Kidney tubule cell (primary cell): ENCODE measurements around the gene ABCA12.
"Not testable (repeated sequence)": the region's sequence is repeated elsewhere in the genome, so short reads cannot be mapped to it uniquely, and the experiment has no call there.

Experiments
- DNase-seq: peaks from one replicate; pipeline ENCODE4 v3.0.0-alpha.2; 2018; ENCODE audit warnings: low spot score

Gene ABCA12, protein sequence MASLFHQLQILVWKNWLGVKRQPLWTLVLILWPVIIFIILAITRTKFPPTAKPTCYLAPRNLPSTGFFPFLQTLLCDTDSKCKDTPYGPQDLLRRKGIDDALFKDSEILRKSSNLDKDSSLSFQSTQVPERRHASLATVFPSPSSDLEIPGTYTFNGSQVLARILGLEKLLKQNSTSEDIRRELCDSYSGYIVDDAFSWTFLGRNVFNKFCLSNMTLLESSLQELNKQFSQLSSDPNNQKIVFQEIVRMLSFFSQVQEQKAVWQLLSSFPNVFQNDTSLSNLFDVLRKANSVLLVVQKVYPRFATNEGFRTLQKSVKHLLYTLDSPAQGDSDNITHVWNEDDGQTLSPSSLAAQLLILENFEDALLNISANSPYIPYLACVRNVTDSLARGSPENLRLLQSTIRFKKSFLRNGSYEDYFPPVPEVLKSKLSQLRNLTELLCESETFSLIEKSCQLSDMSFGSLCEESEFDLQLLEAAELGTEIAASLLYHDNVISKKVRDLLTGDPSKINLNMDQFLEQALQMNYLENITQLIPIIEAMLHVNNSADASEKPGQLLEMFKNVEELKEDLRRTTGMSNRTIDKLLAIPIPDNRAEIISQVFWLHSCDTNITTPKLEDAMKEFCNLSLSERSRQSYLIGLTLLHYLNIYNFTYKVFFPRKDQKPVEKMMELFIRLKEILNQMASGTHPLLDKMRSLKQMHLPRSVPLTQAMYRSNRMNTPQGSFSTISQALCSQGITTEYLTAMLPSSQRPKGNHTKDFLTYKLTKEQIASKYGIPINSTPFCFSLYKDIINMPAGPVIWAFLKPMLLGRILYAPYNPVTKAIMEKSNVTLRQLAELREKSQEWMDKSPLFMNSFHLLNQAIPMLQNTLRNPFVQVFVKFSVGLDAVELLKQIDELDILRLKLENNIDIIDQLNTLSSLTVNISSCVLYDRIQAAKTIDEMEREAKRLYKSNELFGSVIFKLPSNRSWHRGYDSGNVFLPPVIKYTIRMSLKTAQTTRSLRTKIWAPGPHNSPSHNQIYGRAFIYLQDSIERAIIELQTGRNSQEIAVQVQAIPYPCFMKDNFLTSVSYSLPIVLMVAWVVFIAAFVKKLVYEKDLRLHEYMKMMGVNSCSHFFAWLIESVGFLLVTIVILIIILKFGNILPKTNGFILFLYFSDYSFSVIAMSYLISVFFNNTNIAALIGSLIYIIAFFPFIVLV (N-terminal part only)

GRCh38 chr2:215138479-215138878 lies at the start of gene ABCA12:
Gene ABCA12 (minus strand): TSS chr2:215138626. CDS start chr2:215138208, 418 bp downstream.
- peak; percentile 63 for DNase-seq

DNA sequence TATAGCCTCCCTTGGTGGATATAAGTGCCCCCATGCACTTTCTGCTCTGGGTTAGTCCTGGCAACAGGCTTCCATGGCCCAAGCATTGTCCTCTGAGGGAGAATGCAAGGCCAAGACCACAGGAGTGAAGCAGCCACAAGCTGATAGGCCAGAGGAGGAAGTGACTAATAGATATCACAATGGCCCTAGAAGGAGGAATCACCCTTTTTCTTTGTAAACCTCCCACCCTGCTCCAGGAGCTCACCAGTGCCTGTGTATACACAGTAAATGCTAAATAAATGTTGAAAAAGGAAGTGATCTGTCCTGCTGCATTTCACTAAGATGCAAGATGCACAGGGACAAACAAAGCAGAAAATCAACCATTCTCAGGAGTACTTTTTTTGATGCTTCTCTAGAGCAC lies 49.7 kb upstream of the ABCA12 start:
- peak; percentile 4 for DNase-seq

- no peak for DNase-seq
These were observed 47.6 kb upstream of the ABCA12 start for GRCh38 chr2:215186021-215186420.

DNA sequence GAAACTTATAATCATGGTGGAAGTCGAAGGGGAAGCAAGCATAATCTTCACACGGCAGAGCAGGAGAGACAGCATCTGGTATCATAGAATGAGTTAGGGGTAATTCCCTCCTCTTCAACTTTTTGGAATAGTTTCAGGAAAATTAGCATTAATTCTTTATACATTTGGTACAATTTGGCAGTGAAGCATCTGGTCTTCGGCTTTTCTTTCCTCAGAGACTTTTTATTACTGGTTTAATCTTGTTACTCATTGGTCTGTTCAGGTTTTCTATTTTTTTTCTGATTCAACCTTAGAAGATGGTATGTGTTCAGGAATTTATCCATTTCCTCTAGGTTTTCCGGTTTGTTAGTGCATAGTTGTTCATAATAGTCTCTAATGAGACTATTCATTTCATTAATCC lies 39.7 kb upstream of the ABCA12 start:
- no peak for DNase-seq

- DNase-seq: no peak
These were observed 33.4 kb upstream of the ABCA12 start for GRCh38 chr2:215171796-215172195.

DNA sequence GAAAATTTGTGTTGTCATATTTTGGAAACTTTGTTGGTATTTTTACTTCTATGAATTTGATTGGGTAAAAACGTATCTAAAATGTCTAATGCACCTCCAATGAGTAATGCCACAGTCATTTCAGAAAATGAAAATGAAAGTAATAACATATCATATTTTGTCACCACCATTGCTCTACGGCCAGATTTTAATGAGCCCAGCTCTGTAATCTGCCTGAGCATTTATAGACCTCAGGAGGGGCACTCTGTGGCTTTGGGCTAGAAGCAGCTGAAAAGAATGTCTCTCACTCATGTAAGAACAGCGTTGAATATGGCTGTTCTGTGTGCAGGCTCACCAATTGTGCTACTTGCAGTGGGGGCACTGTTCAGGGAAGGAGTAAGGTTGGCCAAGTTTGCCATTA lies 32.7 kb upstream of the ABCA12 start:
- peak; percentile 3 for DNase-seq

DNA sequence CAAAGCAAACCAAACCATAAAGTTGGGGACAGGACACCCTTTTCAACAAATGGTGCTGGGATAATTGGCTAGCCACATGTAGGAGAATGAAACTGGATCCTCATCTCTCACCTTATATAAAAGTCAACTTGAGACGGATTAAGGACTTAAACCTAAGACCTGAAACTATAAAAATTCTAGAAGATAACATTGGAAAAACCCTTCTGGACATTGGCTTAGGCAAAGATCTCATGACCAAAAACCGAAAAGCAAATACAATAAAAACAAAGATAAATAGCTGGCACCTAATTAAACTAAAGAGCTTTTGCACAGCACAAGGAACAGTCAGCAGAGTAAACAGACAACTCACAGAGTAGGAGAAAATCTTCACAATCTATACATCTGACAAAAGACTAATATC lies 28.1 kb upstream of the ABCA12 start:
- not testable (repeated sequence) for DNase-seq

DNA sequence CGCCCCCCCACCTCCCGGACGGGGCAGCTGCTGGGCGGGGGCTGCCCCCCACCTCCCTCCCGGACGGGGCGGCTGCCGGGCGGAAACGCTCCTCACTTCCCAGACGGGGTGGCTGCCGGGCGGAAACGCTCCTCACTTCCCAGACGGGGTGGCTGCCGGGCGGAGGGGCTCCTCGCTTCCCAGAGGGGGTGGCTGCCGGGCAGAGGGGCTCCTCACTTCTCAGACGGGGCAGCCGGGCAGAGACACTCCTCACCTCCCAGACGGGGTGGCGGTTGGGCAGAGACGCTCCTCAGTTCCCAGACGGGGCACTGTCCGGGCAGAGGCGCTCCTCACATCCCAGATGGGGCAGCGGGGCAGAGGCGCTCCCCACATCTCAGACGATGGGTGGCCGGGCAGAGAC lies 24.9 kb upstream of the ABCA12 start:
- DNase-seq: not testable (repeated sequence)

- peak; percentile 13 for DNase-seq
These were observed 22.9 kb upstream of the ABCA12 start for GRCh38 chr2:215161301-215161829.

- DNase-seq: no peak
These were observed 21.7 kb upstream of the ABCA12 start for GRCh38 chr2:215160081-215160480.

DNA sequence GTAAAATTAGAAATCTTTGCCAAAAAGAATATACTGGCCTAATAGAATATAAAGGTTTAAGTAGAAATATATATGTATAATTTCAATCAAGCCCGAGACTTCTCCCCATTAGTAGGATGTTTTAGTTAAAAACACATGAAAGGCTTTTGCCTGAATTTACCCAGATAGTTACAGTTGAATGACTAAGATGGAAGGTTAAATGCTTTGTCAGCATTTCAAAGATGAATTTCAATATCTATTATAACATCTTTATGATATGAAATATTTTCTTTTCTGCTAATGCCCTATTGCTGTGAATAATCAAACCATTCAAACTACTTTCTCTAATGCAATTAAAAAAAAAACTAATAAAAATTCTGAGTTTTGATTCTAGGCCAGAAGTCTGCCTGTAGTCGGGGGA lies 18.0 kb upstream of the ABCA12 start:
- no peak for DNase-seq

GRCh38 chr2:215149894-215150293 lies 11.5 kb upstream of the ABCA12 start:
- DNase-seq: no peak

GRCh38 chr2:215149486-215149885 lies 11.1 kb upstream of the ABCA12 start:
- no peak for DNase-seq

- DNase-seq: no peak
These were observed 10.6 kb upstream of the ABCA12 start for GRCh38 chr2:215149060-215149459.

DNA sequence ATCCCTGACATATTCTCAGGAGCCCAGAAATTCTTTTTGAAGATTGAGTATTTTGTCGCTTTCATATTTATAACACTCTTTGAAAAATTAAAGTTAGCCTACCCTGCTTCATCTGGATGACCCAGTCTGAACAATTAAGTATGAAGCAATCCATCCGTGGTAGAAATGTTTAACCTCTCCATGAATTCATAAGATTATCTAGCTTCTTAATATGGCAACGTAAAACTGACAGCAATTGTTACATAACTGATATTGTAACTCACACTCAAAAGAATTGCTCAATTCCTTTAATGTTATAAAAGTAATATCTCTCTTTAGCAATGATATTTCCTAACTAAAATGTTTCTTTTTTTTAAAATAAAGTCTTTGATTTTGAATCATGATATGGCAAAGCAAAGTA lies 7.2 kb upstream of the ABCA12 start:
- DNase-seq: no peak

- DNase-seq: no peak
These were observed 5.9 kb upstream of the ABCA12 start for GRCh38 chr2:215144106-215144875.

GRCh38 chr2:215143458-215143857 lies 5.0 kb upstream of the ABCA12 start:
- no peak for DNase-seq

- no peak for DNase-seq
These were observed 3.3 kb upstream of the ABCA12 start for GRCh38 chr2:215141706-215142105.

DNA sequence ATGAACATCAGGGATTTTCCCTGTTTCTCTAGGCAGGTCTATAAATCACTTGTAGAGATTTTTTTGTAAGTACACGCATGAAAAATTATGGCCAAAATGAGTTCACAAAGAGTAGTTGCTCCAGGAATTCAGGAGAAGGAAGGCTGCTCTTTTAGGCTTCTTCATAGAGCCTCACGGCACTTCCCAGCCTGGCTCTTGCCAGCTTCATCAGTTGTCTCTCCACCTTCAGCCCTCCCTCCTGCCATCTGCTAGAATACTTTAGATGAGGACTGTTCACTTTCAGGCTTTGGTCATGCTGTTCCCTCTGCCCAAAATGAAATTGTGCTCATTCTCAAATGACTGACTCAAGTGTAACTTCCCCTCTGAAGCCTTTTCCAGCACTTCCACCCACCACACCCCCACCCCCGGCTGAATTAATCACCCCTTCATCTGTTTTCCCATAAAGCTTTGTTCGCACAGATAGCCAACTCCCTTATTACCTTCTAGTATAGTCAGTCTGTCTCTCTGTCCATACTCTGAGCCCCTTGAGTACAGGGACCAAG lies 1.8 kb upstream of the ABCA12 start:
- peak; percentile 13 for DNase-seq

- DNase-seq: peak; percentile 71
These were observed 585 bp downstream of the ABCA12 start for GRCh38 chr2:215137741-215138340.

DNA sequence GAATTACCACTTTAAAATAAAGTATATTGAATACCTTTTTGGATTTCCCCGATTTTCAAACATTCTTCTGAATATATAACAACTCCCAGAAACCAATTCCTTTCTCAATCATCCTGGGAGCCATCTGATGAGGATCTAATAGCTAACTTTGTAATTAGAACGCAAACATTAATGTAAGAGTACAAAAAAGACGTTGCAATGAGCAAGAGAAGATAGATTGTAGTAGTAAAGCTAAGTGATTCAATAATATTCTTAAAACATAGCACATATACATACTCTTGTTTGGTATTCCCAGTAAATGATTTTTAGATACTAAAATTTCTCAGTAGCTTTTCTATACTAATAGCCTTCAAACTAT lies 1.1 kb downstream of the ABCA12 start:
- DNase-seq: no peak
